ENCODE data around the gene ELOB. TPM values are rescaled to one million over a fixed set of nuclear protein-coding genes. Genes with fewer than 3 reads are reported as not detected.

The ELOB gene
- total and polyA plus RNA-seq, 10 of the 15 experiments (the other 5 are each of a cell fraction or from before 2014, with no cell fraction given), result 86.9 to 823 (median 263) TPM

DNA sequence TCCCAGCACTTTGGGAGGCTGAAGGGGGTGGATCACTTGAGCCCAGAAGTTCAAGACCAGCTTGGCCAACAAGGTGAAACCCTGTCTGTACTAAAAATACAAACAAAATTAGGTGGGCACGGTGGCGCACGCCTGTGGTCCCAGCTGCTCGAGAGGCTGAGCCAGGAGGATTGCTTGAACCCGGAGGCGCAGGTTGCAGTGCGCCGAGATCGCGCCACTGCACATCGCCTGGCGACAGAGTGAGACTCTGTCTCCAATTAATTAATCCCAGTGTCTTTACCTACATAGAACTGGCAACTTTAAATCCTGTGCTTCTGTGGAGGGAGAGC is 1.5 kb upstream of the ELOB start (continued):
- TF ChIP-seq ZNF217 (IDR thresholded peaks at IDR 0.05), result no peak
- no peak for TF ChIP-seq FOXM1 (IDR thresholded peaks at IDR 0.05; ENCODE audit: low read depth, low read length)
- no peak for TF ChIP-seq ESRRA (IDR thresholded peaks at IDR 0.05; ENCODE audit: low read length)
- no peak for TF ChIP-seq CREM (IDR thresholded peaks at IDR 0.05; ENCODE audit: low read depth)
- TF ChIP-seq, protein P1, sequence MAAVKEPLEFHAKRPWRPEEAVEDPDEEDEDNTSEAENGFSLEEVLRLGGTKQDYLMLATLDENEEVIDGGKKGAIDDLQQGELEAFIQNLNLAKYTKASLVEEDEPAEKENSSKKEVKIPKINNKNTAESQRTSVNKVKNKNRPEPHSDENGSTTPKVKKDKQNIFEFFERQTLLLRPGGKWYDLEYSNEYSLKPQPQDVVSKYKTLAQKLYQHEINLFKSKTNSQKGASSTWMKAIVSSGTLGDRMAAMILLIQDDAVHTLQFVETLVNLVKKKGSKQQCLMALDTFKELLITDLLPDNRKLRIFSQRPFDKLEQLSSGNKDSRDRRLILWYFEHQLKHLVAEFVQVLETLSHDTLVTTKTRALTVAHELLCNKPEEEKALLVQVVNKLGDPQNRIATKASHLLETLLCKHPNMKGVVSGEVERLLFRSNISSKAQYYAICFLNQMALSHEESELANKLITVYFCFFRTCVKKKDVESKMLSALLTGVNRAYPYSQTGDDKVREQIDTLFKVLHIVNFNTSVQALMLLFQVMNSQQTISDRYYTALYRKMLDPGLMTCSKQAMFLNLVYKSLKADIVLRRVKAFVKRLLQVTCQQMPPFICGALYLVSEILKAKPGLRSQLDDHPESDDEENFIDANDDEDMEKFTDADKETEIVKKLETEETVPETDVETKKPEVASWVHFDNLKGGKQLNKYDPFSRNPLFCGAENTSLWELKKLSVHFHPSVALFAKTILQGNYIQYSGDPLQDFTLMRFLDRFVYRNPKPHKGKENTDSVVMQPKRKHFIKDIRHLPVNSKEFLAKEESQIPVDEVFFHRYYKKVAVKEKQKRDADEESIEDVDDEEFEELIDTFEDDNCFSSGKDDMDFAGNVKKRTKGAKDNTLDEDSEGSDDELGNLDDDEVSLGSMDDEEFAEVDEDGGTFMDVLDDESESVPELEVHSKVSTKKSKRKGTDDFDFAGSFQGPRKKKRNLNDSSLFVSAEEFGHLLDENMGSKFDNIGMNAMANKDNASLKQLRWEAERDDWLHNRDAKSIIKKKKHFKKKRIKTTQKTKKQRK (IDR thresholded peaks at IDR 0.05; ENCODE audit: low read depth, low read length), result no peak
- TF ChIP-seq NFXL1 (IDR thresholded peaks at IDR 0.05; ENCODE audit: borderline replicate concordance), result no peak
- TF ChIP-seq SPI1 (IDR thresholded peaks at IDR 0.05; ENCODE audit: borderline replicate concordance, insufficient read depth, low read depth, low read length), result no peak
- TF ChIP-seq, protein P2, sequence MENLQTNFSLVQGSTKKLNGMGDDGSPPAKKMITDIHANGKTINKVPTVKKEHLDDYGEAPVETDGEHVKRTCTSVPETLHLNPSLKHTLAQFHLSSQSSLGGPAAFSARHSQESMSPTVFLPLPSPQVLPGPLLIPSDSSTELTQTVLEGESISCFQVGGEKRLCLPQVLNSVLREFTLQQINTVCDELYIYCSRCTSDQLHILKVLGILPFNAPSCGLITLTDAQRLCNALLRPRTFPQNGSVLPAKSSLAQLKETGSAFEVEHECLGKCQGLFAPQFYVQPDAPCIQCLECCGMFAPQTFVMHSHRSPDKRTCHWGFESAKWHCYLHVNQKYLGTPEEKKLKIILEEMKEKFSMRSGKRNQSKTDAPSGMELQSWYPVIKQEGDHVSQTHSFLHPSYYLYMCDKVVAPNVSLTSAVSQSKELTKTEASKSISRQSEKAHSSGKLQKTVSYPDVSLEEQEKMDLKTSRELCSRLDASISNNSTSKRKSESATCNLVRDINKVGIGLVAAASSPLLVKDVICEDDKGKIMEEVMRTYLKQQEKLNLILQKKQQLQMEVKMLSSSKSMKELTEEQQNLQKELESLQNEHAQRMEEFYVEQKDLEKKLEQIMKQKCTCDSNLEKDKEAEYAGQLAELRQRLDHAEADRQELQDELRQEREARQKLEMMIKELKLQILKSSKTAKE (IDR thresholded peaks at IDR 0.05; ENCODE audit: low read depth, poor library complexity, severe bottlenecking), result no peak
